ENCODE results near the gene GRIA3.

DNA sequence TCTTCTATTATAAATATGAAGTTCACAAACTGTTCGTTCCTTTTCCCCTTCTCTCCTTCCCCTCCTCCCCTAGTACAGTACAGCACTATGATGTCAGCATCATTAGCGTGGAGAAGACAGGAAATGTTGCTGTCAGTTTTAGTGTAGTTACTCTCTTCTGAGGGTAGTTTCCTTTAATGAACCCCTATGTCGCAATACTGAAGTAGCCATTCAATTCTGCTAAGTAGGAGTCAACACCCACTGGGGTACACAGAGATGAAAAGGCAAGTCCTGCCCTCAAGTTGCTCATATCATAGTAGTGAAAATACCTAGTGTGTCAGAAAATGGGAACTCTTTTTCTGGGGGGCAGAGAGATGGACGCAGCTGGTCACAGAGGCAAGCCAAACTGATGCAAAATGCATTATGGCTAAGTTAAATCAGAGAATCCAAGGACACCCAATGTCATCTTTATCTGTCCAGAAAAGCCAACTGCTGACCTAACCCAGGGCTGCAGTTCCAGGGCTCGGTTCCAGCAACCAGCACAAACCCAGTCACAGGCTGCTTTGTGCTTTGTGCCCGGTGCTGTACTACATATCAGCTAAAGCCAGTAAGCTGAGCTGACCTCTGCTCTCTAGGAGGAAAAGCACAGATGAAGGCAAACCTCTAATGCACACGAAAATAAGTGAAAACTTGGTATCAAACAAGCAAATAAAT lies 31.5 kb downstream of the GRIA3 start:
- no peak for TF ChIP-seq POLR2A (IDR thresholded peaks at IDR 0.05)
- TF ChIP-seq, protein P1, sequence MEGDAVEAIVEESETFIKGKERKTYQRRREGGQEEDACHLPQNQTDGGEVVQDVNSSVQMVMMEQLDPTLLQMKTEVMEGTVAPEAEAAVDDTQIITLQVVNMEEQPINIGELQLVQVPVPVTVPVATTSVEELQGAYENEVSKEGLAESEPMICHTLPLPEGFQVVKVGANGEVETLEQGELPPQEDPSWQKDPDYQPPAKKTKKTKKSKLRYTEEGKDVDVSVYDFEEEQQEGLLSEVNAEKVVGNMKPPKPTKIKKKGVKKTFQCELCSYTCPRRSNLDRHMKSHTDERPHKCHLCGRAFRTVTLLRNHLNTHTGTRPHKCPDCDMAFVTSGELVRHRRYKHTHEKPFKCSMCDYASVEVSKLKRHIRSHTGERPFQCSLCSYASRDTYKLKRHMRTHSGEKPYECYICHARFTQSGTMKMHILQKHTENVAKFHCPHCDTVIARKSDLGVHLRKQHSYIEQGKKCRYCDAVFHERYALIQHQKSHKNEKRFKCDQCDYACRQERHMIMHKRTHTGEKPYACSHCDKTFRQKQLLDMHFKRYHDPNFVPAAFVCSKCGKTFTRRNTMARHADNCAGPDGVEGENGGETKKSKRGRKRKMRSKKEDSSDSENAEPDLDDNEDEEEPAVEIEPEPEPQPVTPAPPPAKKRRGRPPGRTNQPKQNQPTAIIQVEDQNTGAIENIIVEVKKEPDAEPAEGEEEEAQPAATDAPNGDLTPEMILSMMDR (IDR thresholded peaks at IDR 0.05), result no peak
